Small intestine (tissue), 7 donors: ENCODE results near the gene ZNF593OS. TPM values are rescaled to one million over a fixed set of nuclear protein-coding genes. Genes with fewer than 3 reads are reported as not detected.

ENCODE experiments used
- DNase-seq, 2 donors: peaks; one replicate each; pipeline versions ENCODE4 v3.0.0 to v3.0.0-alpha.2; 2013
- FAIRE-seq: peaks from 2 replicates; lab custom pipeline; 2012; peaks lifted over from hg19 to GRCh38; lab: Jason Lieb, UNC
- H3K27ac ChIP-seq, 3 donors: one replicate each; pipeline ENCODE4 v1.5.1; 2013; ENCODE audit warnings: low read length in 2 of 3, mild to moderate bottlenecking in 2 of 3, control low read depth in 1 of 3, inconsistent platforms in 1 of 3, low read depth in 1 of 3, moderate library complexity in 1 of 3
- H3K27me3 ChIP-seq, 3 donors: one replicate each; pipeline ENCODE4 v1.6.1; 2013; ENCODE audit warnings: low read length in 3 of 3, inconsistent platforms in 1 of 3; ENCODE audit not compliant: control insufficient read depth in 3 of 3, insufficient read depth in 3 of 3
- H3K36me3 ChIP-seq, 3 donors: one replicate each; pipeline ENCODE4 v1.6.1; 2013; ENCODE audit warnings: low read length in 3 of 3, inconsistent platforms in 1 of 3, low read depth in 1 of 3, mild to moderate bottlenecking in 1 of 3, moderate library complexity in 1 of 3; ENCODE audit not compliant: control insufficient read depth in 3 of 3, insufficient read depth in 2 of 3
- H3K4me1 ChIP-seq, 3 donors: one replicate each; pipeline ENCODE4 v1.6.1; 2013; ENCODE audit warnings: low read length in 2 of 3, inconsistent platforms in 1 of 3, low read depth in 1 of 3, mild to moderate bottlenecking in 1 of 3, moderate library complexity in 1 of 3; ENCODE audit not compliant: control insufficient read depth in 3 of 3, insufficient read depth in 2 of 3
- H3K4me3 ChIP-seq, 3 donors: one replicate each; pipeline ENCODE4 v1.5.1; 2013; ENCODE audit warnings: low read length in 3 of 3, control low read depth in 1 of 3, inconsistent platforms in 1 of 3, low read depth in 1 of 3, mild to moderate bottlenecking in 1 of 3, moderate library complexity in 1 of 3
- H3K9me3 ChIP-seq, 2 donors: one replicate each; pipeline ENCODE4 v1.6.1; 2013; ENCODE audit warnings: low read depth in 1 of 2, low read length in 1 of 2; ENCODE audit not compliant: control insufficient read depth in 2 of 2, insufficient read depth in 1 of 2
- WGBS, 3 donors: extraction: QIAGEN DNeasy Blood & Tissue Kit; methylation state at CpG; one replicate each; pipeline ENCODE4 v1.1.7; 2013; 5-methylcytosine and 5-hydroxymethylcytosine counted together
- polyA plus RNA-seq, 4 donors: library from polyadenylated mRNA; stranded (reverse) in 3 of 4; unstranded in 1 of 4; fragments of 200-250 nt in 3 of 4; fragments of 120-200 nt in 1 of 4; gene quantifications; one replicate each; pipeline versions ENCODE4 v1.2.1 to v1.2.3, GENCODE V29; 2013
- donor health status: healthy with polysubstance abuse.
- donor health status: control.
- donor health status: control.
- donor health status: Bipolar disorder and iron deficiency.
- donor health status: healthy.

The ZNF593OS gene
- polyA plus RNA-seq, 4 donors: 0.16 to 0.50 TPM; not detected in 2

GRCh38 chr1:26122988-26123973 lies 48.4 kb downstream of the ZNF593OS start:
- WGBS, 3 donors: 74 to 86% (median 81%) methylated on average over 7 of the region's 7 CpGs

GRCh38 chr1:26121854-26122773 lies 49.5 kb downstream of the ZNF593OS start:
- H3K27ac ChIP-seq: peak overlapping the region in 1 of 3 donors; percentile 56
- peaks cover 2 to 24% (median 4%) of the 10 kb centered on the region in 3 donors for H3K36me3 ChIP-seq
- FAIRE-seq (peak; percentile 53), DNase-seq (no peak)
- 51 to 66% (median 62%) methylated on average over 8 of the region's 8 CpGs for WGBS, 3 donors
- peaks cover 0 to 8% (median 0%) of the 10 kb centered on the region in 3 donors for H3K4me1 ChIP-seq
- no peak overlapping the region for H3K4me3 ChIP-seq
- H3K9me3 ChIP-seq: no peaks in the 10 kb centered on the region
- no peaks in the 10 kb centered on the region for H3K27me3 ChIP-seq

More at GRCh38 chr1:26122988-26123973, 48.4 kb downstream of the ZNF593OS start:
- Histone ChIP-seq H3K27ac (no peak overlapping the region), H3K27me3 (no peaks in the 10 kb centered on the region), H3K4me1 (peaks cover 0 to 17% (median 0%) of the 10 kb centered on the region in 3 donors), H3K9me3 (no peaks in the 10 kb centered on the region), H3K36me3 (peaks cover 2 to 13% (median 4%) of the 10 kb centered on the region in 3 donors), H3K4me3 (no peak overlapping the region)
- no peak for FAIRE-seq
- DNase-seq: peak in 1 of 2 donors; percentile 36

- peaks cover 0 to 3% (median 0%) of the 10 kb centered on the region in 3 donors for H3K4me1 ChIP-seq
- WGBS, 3 donors: 68 to 82% (median 77%) methylated on average over 9 of the region's 9 CpGs
- no peak for DNase-seq
- no peak for FAIRE-seq
- no peaks in the 10 kb centered on the region for H3K9me3 ChIP-seq
- peak overlapping the region in 1 of 3 donors; percentile 54 for H3K27ac ChIP-seq
- H3K27me3 ChIP-seq: no peaks in the 10 kb centered on the region
- H3K36me3 ChIP-seq: peaks cover 2 to 38% (median 4%) of the 10 kb centered on the region in 3 donors
- no peak overlapping the region for H3K4me3 ChIP-seq
Observed at GRCh38 chr1:26119892-26120608, 51.6 kb downstream of the ZNF593OS start.

Other genes with a start within 250 kb of the ZNF593OS start
- 10 to 100 TPM; 17.2 to 32.7 (median 26.1) TPM for gene PAFAH2, start 173.8 kb downstream of the ZNF593OS start, polyA plus RNA-seq
- gene EXTL1, start 150.1 kb downstream of the ZNF593OS start, polyA plus RNA-seq: under 1 TPM in 2 of 4 donors, not detected in 2; 0.41 to 0.51 TPM
- 10 to 100 TPM in 1 of 4 donors, under 1 TPM in 3; 0.09 to 43.2 (median 0.36) TPM for gene SLC30A2, start 125.7 kb downstream of the ZNF593OS start, polyA plus RNA-seq
- gene TRIM63, start 104.2 kb downstream of the ZNF593OS start, polyA plus RNA-seq: 10 to 100 TPM in 1 of 4 donors, 1 to 10 TPM in 2, under 1 TPM in 1; 0.91 to 11.3 (median 2.8) TPM
- gene PDIK1L, start 60.0 kb downstream of the ZNF593OS start, polyA plus RNA-seq: 10 to 100 TPM in 1 of 4 donors, 1 to 10 TPM in 3; 3.2 to 13.9 (median 5.3) TPM
- gene FAM110D, start 12.8 kb downstream of the ZNF593OS start, polyA plus RNA-seq: 1 to 10 TPM in 1 of 4 donors, under 1 TPM in 2, not detected in 1; 0.32 to 3.1 (median 0.54) TPM
- gene C1orf232, start 2.9 kb downstream of the ZNF593OS start, polyA plus RNA-seq: not detected
- 100 to 1,000 TPM in 2 of 4 donors, 10 to 100 TPM in 2; 27.7 to 152 (median 94.7) TPM for gene ZNF593, start 1.9 kb downstream of the ZNF593OS start, polyA plus RNA-seq
- gene CNKSR1, start 5.7 kb upstream of the ZNF593OS start, polyA plus RNA-seq: 10 to 100 TPM; 16.1 to 85.0 (median 47.9) TPM
- under 1 TPM in 1 of 4 donors, not detected in 3; 0.09 TPM for gene CATSPER4, start 18.8 kb upstream of the ZNF593OS start, polyA plus RNA-seq
- gene CEP85, start 62.4 kb upstream of the ZNF593OS start, polyA plus RNA-seq: 10 to 100 TPM in 1 of 4 donors, 1 to 10 TPM in 3; 2.7 to 11.0 (median 5.6) TPM
- gene SH3BGRL3, start 108.3 kb upstream of the ZNF593OS start, polyA plus RNA-seq: 100 to 1,000 TPM in 3 of 4 donors, 10 to 100 TPM in 1; 90.9 to 238 (median 178) TPM
- 10 to 100 TPM in 2 of 4 donors, 1 to 10 TPM in 2; 1.1 to 35.5 (median 11.4) TPM for gene UBXN11, start 134.8 kb upstream of the ZNF593OS start, polyA plus RNA-seq
- 100 to 1,000 TPM in 1 of 4 donors, 10 to 100 TPM in 3; 23.1 to 116 (median 36.8) TPM for gene CD52, start 146.1 kb upstream of the ZNF593OS start, polyA plus RNA-seq
- gene CRYBG2, start 182.3 kb upstream of the ZNF593OS start, polyA plus RNA-seq: 100 to 1,000 TPM in 2 of 4 donors, 1 to 10 TPM in 2; 2.4 to 267 (median 63.7) TPM
- under 1 TPM in 2 of 4 donors, not detected in 2; 0.07 to 0.13 TPM for gene ZNF683, start 200.9 kb upstream of the ZNF593OS start, polyA plus RNA-seq
- gene LIN28A, start 239.0 kb upstream of the ZNF593OS start, polyA plus RNA-seq: under 1 TPM in 1 of 4 donors, not detected in 3; 0.03 TPM